Liver (tissue), 3 donors: ENCODE results near the gene FUT7.

Experiments used
- HNF4G ChIP-seq: IDR thresholded peaks from 2 replicates; pipeline ENCODE4 v1.6.1; 2016; ENCODE audit warnings: antibody characterized with exemption
- JUND ChIP-seq, 2 donors: IDR thresholded peaks; 2 replicates each; pipeline ENCODE4 v1.6.1; 2016; ENCODE audit warnings: antibody characterized with exemption in 2 of 2
- RAD21 ChIP-seq, 2 donors: IDR thresholded peaks; 2 replicates each; pipeline ENCODE4 v1.6.1; 2016; ENCODE audit warnings: antibody characterized with exemption in 2 of 2, mild to moderate bottlenecking in 2 of 2
- SP1 ChIP-seq: IDR thresholded peaks from 2 replicates; pipeline ENCODE4 v1.6.1; 2018; ENCODE audit warnings: antibody characterized with exemption, mild to moderate bottlenecking
- TF ChIP-seq, protein P1 (sequence below): fragments of 150-350 bp; IDR thresholded peaks from 2 replicates; pipeline ENCODE4 v1.5.1; 2017; ENCODE audit warnings: improper control_type of control experiment, low read depth, low read length; ENCODE audit not compliant: missing input control
- TF ChIP-seq, protein P2 (sequence below): IDR thresholded peaks from 2 replicates; pipeline ENCODE4 v1.6.1; 2016; ENCODE audit warnings: antibody characterized with exemption
- TF ChIP-seq, protein P3 (sequence below): IDR thresholded peaks from 2 replicates; pipeline ENCODE4 v1.6.1; 2016; ENCODE audit warnings: antibody characterized with exemption
- TF ChIP-seq, protein P4 (sequence below): IDR thresholded peaks from 2 replicates; pipeline ENCODE4 v1.6.1; 2016; ENCODE audit warnings: antibody characterized with exemption, mild to moderate bottlenecking
- donor health status: healthy.
- donor health status: healthy.

DNA sequence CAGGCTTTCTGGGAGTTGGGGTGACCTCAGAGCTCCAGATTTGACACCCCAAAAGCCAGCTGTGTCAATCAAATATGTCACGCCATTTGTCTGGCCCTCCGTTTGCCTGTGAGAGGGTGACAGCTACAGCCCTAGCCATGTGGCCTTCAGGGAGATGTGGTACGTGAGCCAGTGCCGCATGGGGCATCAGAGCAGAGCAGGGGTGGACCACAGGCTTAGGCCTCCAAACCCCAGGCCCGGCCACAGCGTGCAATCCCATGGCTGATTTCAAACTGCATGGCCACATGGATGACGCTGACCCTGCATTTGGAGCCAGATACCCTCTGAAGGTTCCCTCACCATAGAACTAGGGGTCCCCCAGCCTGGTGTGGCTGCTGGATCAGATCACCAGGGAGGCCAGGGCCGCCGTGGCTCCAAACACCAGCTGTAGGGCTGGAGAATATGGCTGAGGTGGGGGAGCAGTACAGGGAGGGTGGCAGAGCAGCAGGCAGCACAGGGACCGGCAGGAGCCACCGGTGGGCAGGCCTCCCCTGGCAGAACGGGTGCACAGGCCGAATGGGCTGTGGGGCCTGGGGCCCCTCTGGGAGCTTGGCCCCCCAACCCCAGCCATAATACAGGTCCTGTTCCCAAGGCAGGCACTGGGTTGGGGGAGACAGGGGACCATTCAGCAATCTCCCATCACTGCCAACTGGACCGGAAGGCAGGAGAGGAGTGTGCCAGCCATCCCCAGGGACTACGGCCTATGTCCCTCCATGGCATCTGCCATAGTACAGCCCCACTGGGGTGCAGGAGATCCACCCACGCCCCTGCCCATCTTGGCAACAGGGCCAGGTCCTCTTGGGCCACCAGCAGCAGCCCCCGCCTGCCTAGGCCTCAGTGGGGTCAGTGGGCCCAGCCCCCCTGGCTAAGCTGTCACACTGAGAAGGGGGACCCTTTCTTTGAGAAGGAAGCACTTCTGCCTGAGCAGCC lies 36.9 kb upstream of the FUT7 start:
- TF ChIP-seq, protein P1, sequence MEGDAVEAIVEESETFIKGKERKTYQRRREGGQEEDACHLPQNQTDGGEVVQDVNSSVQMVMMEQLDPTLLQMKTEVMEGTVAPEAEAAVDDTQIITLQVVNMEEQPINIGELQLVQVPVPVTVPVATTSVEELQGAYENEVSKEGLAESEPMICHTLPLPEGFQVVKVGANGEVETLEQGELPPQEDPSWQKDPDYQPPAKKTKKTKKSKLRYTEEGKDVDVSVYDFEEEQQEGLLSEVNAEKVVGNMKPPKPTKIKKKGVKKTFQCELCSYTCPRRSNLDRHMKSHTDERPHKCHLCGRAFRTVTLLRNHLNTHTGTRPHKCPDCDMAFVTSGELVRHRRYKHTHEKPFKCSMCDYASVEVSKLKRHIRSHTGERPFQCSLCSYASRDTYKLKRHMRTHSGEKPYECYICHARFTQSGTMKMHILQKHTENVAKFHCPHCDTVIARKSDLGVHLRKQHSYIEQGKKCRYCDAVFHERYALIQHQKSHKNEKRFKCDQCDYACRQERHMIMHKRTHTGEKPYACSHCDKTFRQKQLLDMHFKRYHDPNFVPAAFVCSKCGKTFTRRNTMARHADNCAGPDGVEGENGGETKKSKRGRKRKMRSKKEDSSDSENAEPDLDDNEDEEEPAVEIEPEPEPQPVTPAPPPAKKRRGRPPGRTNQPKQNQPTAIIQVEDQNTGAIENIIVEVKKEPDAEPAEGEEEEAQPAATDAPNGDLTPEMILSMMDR: no peak
- TF ChIP-seq HNF4G: no peak
- no peak for TF ChIP-seq SP1
- TF ChIP-seq, protein P2, sequence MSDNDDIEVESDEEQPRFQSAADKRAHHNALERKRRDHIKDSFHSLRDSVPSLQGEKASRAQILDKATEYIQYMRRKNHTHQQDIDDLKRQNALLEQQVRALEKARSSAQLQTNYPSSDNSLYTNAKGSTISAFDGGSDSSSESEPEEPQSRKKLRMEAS: no peak
- TF ChIP-seq, protein P3, sequence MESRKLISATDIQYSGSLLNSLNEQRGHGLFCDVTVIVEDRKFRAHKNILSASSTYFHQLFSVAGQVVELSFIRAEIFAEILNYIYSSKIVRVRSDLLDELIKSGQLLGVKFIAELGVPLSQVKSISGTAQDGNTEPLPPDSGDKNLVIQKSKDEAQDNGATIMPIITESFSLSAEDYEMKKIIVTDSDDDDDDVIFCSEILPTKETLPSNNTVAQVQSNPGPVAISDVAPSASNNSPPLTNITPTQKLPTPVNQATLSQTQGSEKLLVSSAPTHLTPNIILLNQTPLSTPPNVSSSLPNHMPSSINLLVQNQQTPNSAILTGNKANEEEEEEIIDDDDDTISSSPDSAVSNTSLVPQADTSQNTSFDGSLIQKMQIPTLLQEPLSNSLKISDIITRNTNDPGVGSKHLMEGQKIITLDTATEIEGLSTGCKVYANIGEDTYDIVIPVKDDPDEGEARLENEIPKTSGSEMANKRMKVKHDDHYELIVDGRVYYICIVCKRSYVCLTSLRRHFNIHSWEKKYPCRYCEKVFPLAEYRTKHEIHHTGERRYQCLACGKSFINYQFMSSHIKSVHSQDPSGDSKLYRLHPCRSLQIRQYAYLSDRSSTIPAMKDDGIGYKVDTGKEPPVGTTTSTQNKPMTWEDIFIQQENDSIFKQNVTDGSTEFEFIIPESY: no peak
- no peak for TF ChIP-seq JUND (IDR thresholded peaks at IDR 0.05)
- TF ChIP-seq RAD21 (IDR thresholded peaks at IDR 0.05): no peak
- TF ChIP-seq, protein P4, sequence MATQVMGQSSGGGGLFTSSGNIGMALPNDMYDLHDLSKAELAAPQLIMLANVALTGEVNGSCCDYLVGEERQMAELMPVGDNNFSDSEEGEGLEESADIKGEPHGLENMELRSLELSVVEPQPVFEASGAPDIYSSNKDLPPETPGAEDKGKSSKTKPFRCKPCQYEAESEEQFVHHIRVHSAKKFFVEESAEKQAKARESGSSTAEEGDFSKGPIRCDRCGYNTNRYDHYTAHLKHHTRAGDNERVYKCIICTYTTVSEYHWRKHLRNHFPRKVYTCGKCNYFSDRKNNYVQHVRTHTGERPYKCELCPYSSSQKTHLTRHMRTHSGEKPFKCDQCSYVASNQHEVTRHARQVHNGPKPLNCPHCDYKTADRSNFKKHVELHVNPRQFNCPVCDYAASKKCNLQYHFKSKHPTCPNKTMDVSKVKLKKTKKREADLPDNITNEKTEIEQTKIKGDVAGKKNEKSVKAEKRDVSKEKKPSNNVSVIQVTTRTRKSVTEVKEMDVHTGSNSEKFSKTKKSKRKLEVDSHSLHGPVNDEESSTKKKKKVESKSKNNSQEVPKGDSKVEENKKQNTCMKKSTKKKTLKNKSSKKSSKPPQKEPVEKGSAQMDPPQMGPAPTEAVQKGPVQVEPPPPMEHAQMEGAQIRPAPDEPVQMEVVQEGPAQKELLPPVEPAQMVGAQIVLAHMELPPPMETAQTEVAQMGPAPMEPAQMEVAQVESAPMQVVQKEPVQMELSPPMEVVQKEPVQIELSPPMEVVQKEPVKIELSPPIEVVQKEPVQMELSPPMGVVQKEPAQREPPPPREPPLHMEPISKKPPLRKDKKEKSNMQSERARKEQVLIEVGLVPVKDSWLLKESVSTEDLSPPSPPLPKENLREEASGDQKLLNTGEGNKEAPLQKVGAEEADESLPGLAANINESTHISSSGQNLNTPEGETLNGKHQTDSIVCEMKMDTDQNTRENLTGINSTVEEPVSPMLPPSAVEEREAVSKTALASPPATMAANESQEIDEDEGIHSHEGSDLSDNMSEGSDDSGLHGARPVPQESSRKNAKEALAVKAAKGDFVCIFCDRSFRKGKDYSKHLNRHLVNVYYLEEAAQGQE: no peak
